HuH-7.5 (cell line): ENCODE measurements around the gene FAM219A.
A peak's percentile ranks its signal among the peaks of the same experiment; 100 is the strongest.
"Not testable (repeated sequence)": the region's sequence is repeated elsewhere in the genome, so short reads cannot be mapped to it uniquely, and the experiment has no call there.

Experiments
- DNase-seq: peaks from one replicate; pipeline ENCODE4 v3.0.0; 2011; ENCODE audit warnings: low spot score

FAM219A gene

DNA sequence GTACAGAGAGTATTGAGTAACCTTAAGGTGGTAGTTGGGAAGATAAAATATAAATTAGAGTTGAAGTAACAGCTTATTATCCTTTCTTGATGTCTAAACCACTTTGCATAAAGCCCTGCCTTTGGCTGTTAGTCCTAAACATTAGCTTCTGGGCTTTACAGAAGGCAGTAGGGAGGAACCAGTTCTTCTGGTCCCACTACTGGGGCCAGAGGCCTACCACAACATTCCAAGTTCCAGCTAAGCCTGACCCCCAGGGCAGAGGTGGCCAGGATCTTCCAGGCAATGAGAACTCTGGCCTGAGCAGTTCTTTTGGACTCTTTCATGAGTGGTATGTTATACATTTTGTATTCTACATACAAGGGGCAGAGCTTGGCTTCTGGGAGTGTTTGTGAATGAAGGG is 26.3 kb upstream of the FAM219A start:
- no peak for DNase-seq

DNA sequence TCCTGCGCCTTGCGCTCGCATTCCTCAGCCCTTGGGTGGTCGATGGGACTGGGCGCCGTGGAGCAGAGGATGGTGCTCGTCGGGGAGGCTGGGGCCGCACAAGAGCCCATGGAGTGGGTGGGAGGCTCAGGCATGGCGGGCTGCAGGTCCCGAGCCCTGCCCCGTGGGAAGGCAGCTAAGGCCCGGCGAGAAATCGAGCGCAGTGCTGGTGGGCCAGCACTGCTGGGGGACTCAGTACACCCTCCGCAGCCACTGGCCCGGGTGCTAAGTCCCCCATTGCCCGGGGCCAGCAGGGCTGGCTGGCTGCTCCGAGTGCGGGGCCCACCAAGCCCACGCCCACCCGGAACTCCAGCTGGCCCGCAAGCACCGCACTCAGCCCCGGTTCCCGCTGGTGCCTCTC is 24.4 kb upstream of the FAM219A start:
- not testable (repeated sequence) for DNase-seq

DNA sequence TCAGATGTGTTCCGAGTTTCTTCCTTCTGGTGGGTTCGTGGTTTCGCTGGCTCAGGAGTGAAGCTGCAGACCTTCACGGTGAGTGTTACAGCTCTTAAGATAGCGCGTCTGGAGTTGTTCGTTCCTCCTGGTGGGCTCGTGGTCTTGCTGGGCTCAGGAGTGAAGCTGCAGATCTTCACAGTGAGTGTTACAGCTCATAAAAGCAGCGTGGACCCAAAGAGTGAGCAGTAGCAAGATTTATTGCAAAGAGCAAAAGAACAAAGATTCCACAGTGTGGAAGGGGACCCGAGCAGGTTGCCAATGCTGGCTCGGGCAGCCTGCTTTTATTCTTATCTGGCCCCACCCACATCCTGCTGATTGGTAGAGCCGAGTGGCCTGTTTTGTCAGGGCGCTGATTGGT is 23.2 kb upstream of the FAM219A start:
- not testable (repeated sequence) for DNase-seq

DNA sequence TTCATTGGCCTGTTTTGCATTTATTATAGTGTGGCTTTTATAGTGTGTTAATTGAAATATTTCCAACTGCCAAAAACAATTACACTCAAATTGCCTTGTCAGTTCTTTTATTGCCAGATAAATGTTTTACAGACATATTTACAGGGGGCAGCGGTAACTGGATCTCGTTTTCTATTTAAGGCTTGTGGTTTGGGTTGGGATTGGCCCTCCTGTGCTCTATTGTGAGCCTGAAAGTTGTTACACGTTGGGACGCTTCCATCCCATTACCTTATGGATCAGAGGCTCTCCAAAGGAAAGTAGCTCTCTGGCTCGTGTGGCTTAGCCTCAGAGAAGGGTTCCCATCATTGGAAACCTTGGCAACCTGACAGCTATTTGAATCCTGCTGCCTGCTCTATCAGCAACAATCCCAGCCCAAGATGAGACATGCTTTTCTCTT is 21.1 kb upstream of the FAM219A start:
- no peak for DNase-seq

DNA sequence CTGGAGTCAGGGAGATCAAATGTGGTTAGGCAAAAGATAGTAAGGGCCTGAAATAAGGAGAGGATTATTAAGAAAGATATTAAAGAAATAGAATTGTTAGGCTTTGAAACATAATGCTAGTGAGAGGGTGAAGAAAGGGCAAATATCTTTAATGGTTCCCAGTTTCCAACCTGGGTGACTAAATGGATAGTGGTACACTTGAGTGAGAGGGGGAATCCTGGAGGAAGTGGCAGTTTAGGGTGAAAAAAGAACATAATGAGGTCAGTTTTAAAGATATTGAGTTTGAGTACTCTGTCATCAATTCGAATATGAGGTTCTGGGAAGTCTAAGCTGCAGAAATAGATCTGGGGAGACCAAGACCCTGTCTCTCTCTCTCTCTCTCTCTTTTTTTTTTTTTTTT is 19.2 kb upstream of the FAM219A start:
- DNase-seq: no peak

DNA sequence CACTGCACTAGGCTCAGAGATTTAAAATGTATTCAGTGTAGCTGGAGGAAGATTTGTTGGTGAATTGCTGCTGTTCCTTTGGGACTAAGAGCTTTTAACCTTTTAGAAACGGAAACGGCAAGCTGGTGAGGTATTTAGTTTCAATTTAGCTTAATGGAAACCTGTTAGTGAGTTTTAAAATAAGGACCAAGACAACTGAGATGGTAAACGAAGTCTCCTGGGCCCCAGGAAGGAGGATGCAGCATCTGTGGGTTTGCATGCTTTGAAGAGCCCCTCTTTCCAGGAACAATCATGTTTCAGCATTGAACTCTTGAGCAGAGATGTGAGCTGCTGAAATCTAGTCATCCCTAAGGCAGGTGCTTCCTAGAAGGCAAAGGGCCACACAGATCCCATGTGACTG is 16.7 kb upstream of the FAM219A start:
- DNase-seq: no peak

DNA sequence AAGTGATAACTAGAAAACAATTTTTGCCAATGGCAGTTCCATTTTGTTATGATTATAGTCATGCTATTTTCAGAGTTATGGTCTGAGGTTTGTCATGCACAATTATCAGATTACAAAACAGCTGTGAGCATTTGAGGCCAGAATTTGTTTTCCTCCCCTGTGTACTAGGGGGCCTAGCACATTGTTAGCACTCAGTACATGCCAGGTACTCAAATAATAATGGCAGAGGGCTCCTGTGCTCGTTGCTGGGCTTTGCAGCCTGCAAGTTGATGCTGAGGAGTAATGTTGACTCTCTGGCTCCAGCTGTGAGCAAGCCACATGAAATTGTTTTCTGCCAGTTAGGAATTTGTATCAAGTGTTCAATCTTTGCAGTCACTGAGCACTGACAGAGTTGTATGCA is 7.1 kb upstream of the FAM219A start:
- DNase-seq: no peak

DNA sequence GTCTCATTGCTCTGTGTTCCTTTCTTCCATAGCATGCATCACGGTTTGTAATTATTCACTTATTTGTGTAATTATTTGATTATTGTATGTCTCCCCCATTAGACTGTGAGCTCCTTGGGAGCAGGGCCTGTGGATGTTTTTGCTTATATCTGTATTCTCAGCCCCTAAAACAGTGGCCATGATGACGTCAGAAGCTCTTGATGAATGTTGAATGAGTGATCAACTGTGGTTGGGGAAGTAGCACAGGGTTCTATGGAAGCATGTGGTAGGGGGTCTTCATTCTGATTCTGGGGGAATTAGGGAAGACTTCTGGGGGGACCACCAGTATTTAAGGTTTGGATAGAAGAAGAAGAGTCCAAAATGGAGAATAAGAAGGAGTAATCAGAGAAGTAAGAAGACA is 6.2 kb upstream of the FAM219A start:
- no peak for DNase-seq

DNA sequence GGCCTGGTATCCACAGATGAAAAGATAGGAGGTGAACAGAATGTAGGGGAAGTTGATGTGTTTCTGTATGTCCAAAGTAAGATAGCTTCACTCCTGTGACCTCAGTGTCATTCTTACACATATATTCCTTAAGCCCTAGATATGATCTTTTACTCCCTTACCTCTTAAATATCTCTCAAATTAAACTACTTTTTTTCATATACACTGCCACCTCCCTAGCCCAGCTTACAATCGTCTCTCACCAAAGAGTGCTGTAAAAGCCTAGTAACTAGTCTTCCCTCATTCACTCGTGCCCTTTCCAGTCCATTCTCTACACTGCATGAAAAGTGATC is 5.5 kb upstream of the FAM219A start:
- no peak for DNase-seq

DNA sequence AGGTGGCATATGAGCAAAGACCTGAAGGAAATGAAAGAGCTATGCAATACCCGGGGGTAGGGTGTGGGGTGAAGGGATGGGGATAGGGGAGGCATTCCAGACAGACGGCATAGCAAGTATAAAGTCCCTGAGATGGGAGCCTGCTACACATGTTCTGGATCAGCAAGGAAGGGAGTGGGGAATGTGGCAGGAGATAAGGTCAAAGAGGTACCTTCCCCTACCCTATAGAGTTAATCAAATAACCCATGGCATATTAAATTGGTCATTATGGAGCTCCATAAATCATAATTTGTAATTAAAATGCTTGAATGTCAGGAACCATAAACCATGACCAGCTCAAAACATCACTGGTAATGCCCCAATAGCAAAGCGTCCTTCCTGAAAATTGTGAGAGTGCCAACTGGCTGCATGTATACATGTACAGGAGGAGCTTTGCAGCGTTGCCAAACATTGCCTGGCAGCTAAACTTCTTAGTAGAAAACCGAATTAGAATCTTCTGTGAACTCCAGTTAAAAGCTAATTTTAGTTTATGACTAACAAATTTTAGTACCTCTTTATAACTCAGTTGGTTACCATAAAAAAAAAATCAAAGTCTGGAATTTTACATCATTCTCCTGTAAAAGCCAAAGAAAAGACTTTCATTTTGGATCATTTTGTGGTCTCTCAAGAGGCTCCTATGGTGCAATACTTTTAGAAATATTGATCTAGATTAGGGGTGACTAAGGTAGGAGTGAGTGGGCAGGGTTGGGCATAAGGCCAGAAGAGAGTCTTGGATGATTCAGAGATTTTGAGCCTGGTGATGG is 4.9 kb upstream of the FAM219A start:
- DNase-seq: no peak

DNA sequence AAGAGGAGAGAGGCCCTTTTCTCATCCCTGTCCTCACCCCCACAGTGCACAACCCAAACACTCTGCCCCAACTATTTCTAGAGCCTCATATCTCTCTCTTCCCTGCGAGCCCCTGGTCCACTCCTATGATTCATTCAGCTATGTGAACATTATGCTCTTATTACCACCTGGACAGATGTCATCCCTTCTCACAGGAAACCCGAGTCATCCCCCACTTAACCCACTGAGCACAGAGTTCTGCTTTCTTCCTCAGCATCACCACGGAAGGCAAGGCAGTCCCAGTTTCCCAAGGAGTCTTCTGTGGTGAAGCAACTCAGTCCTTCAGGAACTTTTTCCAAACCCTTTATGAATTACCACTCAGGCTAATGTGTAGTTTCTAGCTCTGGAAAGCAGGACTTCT is 1.6 kb upstream of the FAM219A start:
- no peak for DNase-seq

DNA sequence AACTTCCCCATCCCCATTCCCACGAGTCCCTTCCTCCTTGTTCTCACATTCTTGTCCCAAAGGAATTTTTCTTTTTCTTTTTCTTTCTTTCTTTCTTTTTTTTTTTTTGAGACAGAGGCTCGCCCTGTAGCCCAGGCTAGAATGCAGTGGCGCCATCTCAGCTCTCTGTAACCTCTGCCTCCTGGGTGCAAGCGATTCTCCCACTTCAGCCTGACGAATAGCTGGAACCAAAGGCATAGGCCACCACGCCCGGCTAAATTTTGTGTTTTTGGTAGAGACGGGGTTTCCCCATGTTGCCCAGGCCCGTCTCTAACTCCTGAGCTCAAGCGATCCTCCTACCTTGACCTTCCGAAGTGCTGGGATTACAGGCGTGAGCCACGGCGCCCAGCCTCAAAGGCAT is 986 bp upstream of the FAM219A start:
- DNase-seq: no peak

DNA sequence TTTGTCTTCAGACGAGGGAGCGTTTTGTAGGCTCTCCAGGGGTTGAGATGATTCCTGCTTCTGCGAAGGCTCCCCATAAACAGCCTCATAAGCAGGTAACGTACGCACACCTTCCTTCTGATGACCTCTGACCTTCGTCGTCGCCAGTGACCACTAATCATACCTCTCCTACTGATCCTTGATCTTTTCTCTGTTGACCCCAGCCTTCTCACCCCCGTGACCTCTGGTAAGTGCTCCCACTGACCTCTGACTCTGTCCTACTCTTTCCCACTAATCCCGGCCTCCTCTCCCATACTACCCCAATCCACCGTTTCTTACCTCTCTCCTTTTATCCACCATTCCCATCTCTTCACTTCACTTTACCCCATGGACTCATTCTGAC is 580 bp upstream of the FAM219A start:
- DNase-seq: no peak

DNA sequence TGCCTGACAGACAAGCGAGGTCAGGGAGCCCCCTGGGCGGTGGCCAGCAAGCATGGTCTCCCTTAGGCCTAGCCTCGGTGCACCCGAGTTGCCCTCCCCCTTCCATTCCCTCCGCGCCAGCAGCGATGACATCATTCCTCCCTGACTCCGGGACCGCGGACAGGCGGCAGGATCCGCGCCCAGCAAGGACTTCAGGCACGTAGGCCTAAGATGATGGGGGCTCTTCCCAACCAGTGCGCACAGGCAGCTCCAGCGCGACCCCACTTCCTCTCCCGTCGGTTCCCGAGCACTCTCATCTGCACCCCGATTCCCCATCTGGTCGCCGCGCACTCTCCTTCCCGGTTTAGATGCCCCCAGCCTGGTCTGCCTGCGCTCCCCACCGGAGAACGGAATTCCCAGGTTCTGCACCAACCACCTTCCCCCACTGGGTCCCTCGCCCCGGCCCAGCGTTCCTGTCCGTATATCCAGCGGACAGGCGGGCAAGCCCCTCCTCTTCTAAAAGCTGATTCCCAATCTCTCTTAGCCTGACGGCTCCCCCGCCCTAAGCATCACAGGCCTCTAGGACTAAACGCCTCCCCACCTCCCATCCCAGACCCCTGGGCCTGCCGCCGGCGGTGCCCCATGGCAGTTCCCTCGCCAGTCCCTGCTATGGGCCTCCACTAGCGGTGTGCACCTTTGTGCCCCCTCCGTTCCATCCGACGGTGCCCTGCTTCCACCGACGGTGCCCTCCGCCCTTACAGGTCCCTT is 931 bp downstream of the FAM219A start:
- peak; percentile 59 for DNase-seq

DNA sequence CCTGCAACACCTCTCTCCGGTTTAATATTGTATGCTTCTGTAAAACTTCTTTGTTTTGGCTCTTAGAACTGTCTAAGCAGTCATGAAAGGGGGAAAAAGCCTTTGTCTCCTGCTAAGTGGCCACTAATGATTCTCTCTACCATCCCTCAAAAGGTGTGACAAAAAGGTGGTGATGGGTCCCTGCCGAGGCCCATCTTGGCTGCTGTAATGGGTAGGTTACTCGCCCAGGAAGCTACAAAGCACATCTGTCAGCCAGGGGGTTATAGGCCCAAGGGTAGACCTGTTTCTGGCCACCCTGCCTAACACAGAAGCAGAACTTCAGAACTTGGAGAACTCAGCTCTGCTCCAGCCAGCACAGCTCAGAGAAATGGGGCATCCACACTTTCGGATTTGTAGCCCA is 1.6 kb downstream of the FAM219A start:
- no peak for DNase-seq

DNA sequence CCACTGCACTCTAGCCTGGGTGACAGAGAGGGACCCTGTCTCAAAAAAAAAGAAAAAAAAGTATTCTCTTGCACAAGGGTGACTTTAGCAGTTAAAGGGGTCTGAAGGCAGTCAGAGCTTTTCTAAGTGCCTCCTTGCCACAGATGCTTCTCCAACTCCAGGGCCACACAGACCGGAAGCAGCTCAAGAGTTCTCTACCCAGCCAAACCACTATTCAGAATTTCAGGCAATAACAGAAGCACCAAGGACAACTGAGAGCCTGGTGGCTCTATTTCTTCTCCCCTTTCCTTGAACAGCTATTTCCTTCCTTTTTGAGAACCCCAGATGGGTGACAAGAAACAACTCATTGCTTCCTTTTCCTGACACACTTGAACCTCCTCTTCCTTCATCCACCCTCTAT is 2.2 kb downstream of the FAM219A start:
- no peak for DNase-seq

DNA sequence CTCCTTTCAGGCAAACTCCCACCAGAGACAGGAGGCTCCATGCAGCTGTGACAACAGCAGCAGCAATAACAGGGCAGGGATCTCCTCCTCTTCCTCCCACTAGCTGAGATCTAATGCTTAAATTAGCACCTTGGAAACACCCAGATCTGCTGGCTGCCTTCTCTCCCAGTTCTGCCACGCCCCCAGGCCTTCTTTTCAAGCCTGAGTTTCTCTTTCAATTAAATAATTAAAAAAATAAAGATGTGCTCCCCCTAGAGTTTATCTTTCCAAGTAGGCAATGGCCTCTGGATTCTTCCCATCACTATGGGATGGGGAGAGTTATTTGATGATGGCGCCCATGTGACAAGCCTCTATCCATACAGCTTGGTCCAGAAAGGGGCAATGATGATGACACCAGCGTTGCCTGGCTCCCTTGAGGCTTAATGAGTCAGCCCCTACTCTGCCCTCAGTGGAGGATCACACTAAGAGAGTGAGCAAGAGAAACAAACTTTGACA is 3.8 kb downstream of the FAM219A start:
- DNase-seq: no peak

DNA sequence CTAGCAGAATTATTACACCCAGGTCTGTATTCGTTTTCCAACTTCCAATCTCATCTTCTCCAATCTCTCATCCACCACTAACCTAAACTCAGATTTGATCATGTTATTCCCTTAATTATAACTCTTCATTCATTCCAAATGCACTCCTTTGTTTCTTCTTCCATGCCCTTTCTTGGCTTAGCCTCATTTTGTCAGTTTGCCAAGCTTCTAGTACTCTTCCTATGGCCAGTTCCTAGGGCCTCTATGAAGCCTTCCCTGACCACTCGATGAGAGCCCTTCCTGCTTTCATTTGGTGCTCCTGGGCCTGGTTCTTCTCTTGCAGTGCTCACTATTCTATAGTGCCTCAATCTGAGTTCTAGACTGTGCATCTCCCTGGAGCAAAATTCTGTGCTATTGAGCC is 5.8 kb downstream of the FAM219A start:
- no peak for DNase-seq

DNA sequence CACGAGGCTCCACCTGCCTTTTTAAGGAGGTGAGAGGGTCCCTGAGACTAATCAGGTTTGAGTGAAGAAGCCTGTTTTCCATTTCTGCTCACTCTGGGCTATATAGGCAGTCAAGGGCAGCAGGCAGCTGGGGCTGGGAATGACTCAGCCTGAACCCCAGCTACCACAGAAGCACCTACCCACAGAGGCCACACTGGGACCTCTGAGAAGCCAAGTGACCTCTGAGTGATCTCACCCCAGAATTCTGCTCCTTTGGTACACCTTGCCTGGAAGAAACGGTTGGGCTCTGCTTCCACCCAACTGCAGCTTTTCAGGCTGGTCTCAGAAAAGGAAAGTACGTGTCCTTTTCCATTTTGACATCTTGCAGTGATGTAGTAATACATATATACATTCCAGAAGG is 6.8 kb downstream of the FAM219A start:
- no peak for DNase-seq

DNA sequence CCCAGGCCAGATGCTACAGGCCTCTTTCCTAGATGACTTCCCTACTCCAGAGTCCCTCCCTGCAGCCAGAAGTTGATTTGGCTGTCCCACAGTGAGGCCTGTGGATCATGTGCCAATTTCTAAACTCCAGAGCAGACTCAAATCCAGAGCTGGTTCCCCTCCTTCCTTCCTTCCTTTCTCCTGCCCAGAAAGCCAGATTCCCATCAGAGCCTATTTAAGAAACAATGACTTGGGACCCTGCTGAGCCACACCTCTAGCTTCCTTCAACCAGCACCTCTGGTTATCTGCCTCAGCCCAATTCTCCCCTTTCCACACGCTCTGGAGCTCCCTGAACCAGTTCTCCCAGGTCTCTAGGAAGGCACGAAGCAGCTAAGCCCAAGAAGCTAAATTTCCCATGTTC is 7.2 kb downstream of the FAM219A start:
- no peak for DNase-seq

DNA sequence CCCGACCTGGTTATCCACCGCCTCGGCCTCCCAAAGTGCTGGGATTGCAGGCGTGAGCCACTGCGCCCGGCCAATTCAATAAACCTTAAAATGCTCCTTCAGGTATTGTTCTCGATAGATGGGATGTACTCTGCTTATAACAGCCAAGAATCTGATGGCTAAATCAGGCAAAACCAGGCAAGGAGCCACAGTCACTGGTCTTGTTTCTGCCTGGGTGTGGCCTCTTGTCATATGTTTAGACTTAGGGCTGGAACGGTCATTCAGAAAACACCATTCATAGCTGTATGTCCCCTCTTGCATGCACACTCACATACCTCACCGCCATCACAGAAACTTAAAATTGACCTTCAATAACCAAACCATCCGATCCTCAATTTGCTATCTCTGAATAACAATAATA is 7.7 kb downstream of the FAM219A start:
- DNase-seq: no peak

DNA sequence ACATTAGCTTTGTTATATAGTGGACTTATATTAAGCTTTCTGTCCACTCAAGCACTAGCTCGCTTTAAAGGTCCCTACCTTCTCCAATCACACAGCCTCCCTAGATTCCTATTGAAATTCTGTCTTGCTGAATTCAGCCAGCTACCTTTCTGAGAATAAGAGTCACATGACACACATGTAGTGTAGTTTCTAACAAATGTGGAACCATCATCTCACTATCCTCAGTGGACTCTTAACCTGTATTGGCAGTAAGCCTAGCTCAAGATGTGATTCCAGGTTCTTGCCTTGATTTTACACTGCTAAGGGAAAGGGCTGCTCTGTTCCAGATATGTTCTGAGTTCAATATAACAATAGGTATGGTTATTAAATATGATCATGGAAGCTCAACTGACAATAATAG is 11.4 kb downstream of the FAM219A start:
- DNase-seq: no peak

DNA sequence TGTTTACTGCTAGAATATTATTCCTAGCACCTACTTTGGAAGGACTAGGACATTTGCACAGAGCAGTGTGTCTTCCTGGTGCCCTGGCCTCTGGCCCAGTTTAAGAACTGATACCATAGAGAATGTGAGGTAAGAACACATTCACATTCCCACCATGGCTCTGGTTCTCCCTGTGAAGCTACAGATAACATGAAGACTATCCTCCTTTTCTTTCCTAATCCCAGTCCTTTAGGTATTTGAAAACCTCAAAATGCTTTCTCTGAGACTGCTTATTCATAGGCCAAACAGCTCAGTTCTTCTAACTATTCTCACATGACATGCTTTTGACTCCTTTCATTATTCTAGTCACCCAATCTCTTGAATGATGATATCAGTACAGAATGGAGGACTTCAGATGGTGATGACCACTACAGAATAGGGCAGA is 11.9 kb downstream of the FAM219A start:
- DNase-seq: no peak

DNA sequence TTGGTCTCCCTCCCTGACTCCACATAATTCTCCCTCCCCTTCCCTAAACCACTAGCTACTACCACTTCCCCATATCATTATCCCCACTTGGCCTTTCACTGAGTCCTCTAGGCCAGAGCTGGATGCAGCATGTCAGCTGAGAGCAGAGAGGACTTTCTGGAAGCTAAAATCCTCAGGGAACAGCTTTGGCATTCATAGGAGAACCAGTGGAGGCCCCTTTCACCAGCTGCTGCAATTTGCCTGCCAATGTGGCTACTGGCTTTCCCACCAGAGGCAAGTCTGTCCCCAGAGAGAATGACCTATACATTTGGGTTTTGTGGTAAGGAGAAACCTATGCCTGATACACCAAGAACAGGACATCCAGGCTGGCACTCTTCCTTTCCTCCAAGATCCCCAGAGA is 14.4 kb downstream of the FAM219A start:
- no peak for DNase-seq
